Loucy (cell line): Measurements from ENCODE around the gene STX1A.
A peak's percentile ranks its signal among the peaks of the same experiment; 100 is the strongest.

ENCODE experiments used
- H2AFZ ChIP-seq: fragments of 200-600 bp; sonication (generic); 2 replicates; pipeline ENCODE4 v1.6.0; 2016; ENCODE audit warnings: antibody characterized with exemption, mild to moderate bottlenecking, low read length, moderate library complexity
- H3F3A ChIP-seq: fragments of 200-600 bp; 2 replicates; pipeline ENCODE4 v1.6.0; 2016; ENCODE audit warnings: antibody characterized with exemption, low read depth, mild to moderate bottlenecking
- H3K27me3 ChIP-seq: fragments of 200-600 bp; sonication (generic); 2 replicates; pipeline ENCODE4 v1.6.1; 2014; ENCODE audit warnings: low read length, mild to moderate bottlenecking; ENCODE audit not compliant: insufficient read depth, poor library complexity, severe bottlenecking
- H3K36me3 ChIP-seq: fragments of 200-600 bp; sonication (generic); 2 replicates; pipeline ENCODE4 v1.6.1; 2016; ENCODE audit warnings: low read length; ENCODE audit not compliant: insufficient read depth
- H3K4me1 ChIP-seq: fragments of 200-600 bp; sonication (generic); 2 replicates; pipeline ENCODE4 v1.5.1; 2014; ENCODE audit warnings: low read length, mild to moderate bottlenecking; ENCODE audit not compliant: insufficient read depth, poor library complexity, severe bottlenecking
- H3K4me2 ChIP-seq: fragments of 200-600 bp; sonication (generic); 2 replicates; pipeline ENCODE4 v1.6.0; 2014; ENCODE audit warnings: antibody characterized with exemption, low read length, low read depth, mild to moderate bottlenecking; ENCODE audit not compliant: poor library complexity, severe bottlenecking
- H3K4me3 ChIP-seq: fragments of 200-600 bp; sonication (generic); 2 replicates; pipeline ENCODE4 v1.5.1; 2014; ENCODE audit warnings: low read length, mild to moderate bottlenecking, mixed read lengths; ENCODE audit not compliant: poor library complexity, severe bottlenecking
- H3K79me2 ChIP-seq: fragments of 200-600 bp; sonication (generic); 2 replicates; pipeline ENCODE4 v1.6.1; 2014; ENCODE audit warnings: low read length; ENCODE audit not compliant: insufficient read depth
- H3K9ac ChIP-seq: fragments of 200-600 bp; sonication (generic); 2 replicates; pipeline ENCODE4 v1.6.0; 2014; ENCODE audit warnings: mild to moderate bottlenecking, low read depth, low read length, moderate library complexity; ENCODE audit not compliant: poor library complexity, severe bottlenecking
- H3K9me2 ChIP-seq: fragments of 200-600 bp; sonication (generic); replicated peaks from 2 replicates; pipeline ENCODE4 v1.6.1; 2016; ENCODE audit warnings: low read depth, low read length, mixed read lengths
- H3K9me3 ChIP-seq: fragments of 200-600 bp; sonication (generic); 2 replicates; pipeline ENCODE4 v1.6.1; 2014; ENCODE audit warnings: mild to moderate bottlenecking, antibody characterized with exemption, low read length, low read depth; ENCODE audit not compliant: insufficient read depth
- H4K20me1 ChIP-seq: fragments of 200-600 bp; sonication (generic); 2 replicates; pipeline ENCODE4 v1.6.0; 2014; ENCODE audit warnings: antibody characterized with exemption, low read length, mild to moderate bottlenecking; ENCODE audit not compliant: insufficient read depth, poor library complexity, severe bottlenecking
- CTCF ChIP-seq: fragments of 200-600 bp; sonication (generic); conservative IDR thresholded peaks from 2 replicates; pipeline ENCODE4 v1.5.1; 2014; ENCODE audit warnings: mild to moderate bottlenecking, antibody characterized with exemption, low read length
- EZH2phosphoT487 ChIP-seq: fragments of 200-600 bp; IDR thresholded peaks from 2 replicates; pipeline ENCODE4 v1.6.1; 2018; ENCODE audit warnings: antibody characterized with exemption, mild to moderate bottlenecking, moderate library complexity, borderline replicate concordance

STX1A gene

GRCh38 chr7:73738220-73738611, 18.7 kb upstream of the STX1A start:
- Histone ChIP-seq H2AFZ (peak overlapping the region; percentile 98), H3K4me1 (peaks cover 13% of the 10 kb centered on the region), H3K79me2 (no peaks in the 10 kb centered on the region), H3F3A (no peaks in the 10 kb centered on the region), H3K4me2 (peak overlapping the region; percentile 78), H3K36me3 (no peaks in the 10 kb centered on the region), H3K4me3 (peak overlapping the region; percentile 87), H3K9me2 (no peaks in the 10 kb centered on the region), H3K9me3 (no peaks in the 10 kb centered on the region), H3K9ac (peak overlapping the region; percentile 81), H4K20me1 (no peaks in the 10 kb centered on the region), H3K27me3 (no peaks in the 10 kb centered on the region)
- TF ChIP-seq CTCF (no peak), EZH2phosphoT487 (no peak)

GRCh38 chr7:73737491-73738219, 18.2 kb upstream of the STX1A start:
- no peaks in the 10 kb centered on the region for H4K20me1 ChIP-seq
- H3K9me2 ChIP-seq = no peaks in the 10 kb centered on the region
- H3K9me3 ChIP-seq = no peaks in the 10 kb centered on the region
- no peaks in the 10 kb centered on the region for H3K27me3 ChIP-seq
- H3K4me2 ChIP-seq = peak overlapping the region; percentile 78
- peak overlapping the region; percentile 81 for H3K9ac ChIP-seq
- H2AFZ ChIP-seq = peak overlapping the region; percentile 98; the same call in 1 of the 2 replicates
- no peaks in the 10 kb centered on the region for H3K36me3 ChIP-seq
- peaks cover 13% of the 10 kb centered on the region for H3K4me1 ChIP-seq
- TF ChIP-seq EZH2phosphoT487 = no peak
- no peak for TF ChIP-seq CTCF
- H3K4me3 ChIP-seq = peak overlapping the region; percentile 87
- H3F3A ChIP-seq = no peaks in the 10 kb centered on the region
- H3K79me2 ChIP-seq = no peaks in the 10 kb centered on the region

GRCh38 chr7:73736885-73737284, 17.4 kb upstream of the STX1A start:
- Histone ChIP-seq H3K27me3 (no peaks in the 10 kb centered on the region), H2AFZ (no peak overlapping the region), H3K9me3 (no peaks in the 10 kb centered on the region), H3F3A (no peaks in the 10 kb centered on the region), H3K4me3 (no peak overlapping the region), H3K4me1 (peaks cover 13% of the 10 kb centered on the region), H3K9ac (no peak overlapping the region), H3K4me2 (peak overlapping the region; percentile 78), H4K20me1 (no peaks in the 10 kb centered on the region), H3K36me3 (no peaks in the 10 kb centered on the region), H3K9me2 (no peaks in the 10 kb centered on the region), H3K79me2 (no peaks in the 10 kb centered on the region)
- TF ChIP-seq CTCF = no peak
- no peak for TF ChIP-seq EZH2phosphoT487
